Measurements from ENCODE around the gene DDI2.
"Not testable (repeated sequence)": the region's sequence is repeated elsewhere in the genome, so short reads cannot be mapped to it uniquely, and the experiment has no call there.

DDI2 gene

DNA sequence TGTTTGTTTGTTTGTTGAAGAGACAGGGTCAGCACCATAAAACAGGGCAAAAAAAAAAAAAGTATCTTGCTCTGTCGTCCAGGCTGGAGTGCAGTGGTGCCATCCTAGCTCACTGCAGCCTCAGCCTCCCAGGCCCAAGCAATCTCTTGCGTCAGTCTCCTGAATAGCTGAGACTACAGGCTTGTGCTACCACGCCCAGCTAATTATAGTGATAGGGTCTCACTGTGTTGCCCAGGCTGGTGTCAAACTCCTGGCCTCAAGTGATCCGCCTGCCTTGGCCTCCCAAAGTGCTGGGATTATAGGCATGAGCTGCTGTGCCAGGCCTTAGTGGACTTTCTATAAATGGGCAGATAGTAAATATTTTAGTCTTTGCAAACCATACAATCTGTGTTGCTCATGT lies 19.2 kb downstream of the DDI2 start:
- Histone ChIP-seq H3K9ac (ENCODE audit: low read length in 5 of 5) (no peak overlapping the region), H3K36me3 (ENCODE audit: control insufficient read depth in 5 of 5, insufficient read depth in 5 of 5, low read length in 5 of 5) (peaks cover 32 to 88% (median 71%) of the 10 kb centered on the region in 5 donors), H3K4me1 (ENCODE audit: control insufficient read depth in 5 of 5, insufficient read depth in 5 of 5, low read length in 5 of 5) (peaks cover 0 to 26% (median 14%) of the 10 kb centered on the region in 5 donors), H3K9me3 (ENCODE audit: control insufficient read depth in 5 of 5, low read length in 5 of 5) (no peaks in the 10 kb centered on the region), H3K4me3 (ENCODE audit: low read depth in 1 of 5, low read length in 5 of 5) (no peak overlapping the region), H3K27me3 (ENCODE audit: control insufficient read depth in 5 of 5, insufficient read depth in 4 of 5, low read length in 5 of 5) (no peaks in the 10 kb centered on the region), H3K27ac (ENCODE audit: low read depth, low read length) (peak overlapping the region; percentile 0)

DNA sequence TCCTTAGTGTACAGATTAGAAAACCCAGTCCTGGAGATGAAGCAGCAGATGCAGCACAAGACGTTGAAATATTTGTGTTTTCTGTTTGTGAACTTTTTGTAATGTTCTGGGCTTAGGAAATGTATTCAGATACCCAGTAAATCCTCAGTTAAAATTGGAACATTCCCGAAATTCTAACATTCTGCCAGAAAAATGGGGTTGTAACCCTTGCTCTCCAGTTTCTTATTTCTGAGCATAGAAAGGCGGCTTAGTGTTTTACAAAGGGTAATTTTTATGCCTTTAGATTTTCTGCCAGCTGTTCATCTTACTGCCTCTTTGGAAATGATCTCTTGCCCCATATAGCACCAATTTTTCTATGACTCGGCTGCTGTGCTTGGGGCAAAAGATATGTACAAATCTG lies 20.6 kb downstream of the DDI2 start:
- Histone ChIP-seq H3K9me3 (ENCODE audit: control insufficient read depth in 5 of 5, low read length in 5 of 5) (no peaks in the 10 kb centered on the region), H3K4me1 (ENCODE audit: control insufficient read depth in 5 of 5, insufficient read depth in 5 of 5, low read length in 5 of 5) (peaks cover 0 to 35% (median 22%) of the 10 kb centered on the region in 5 donors), H3K27ac (ENCODE audit: low read depth, low read length) (peak overlapping the region; percentile 44), H3K4me3 (ENCODE audit: low read depth in 1 of 5, low read length in 5 of 5) (no peak overlapping the region), H3K9ac (ENCODE audit: low read length in 5 of 5) (no peak overlapping the region), H3K36me3 (ENCODE audit: control insufficient read depth in 5 of 5, insufficient read depth in 5 of 5, low read length in 5 of 5) (peaks cover 30 to 85% (median 67%) of the 10 kb centered on the region in 5 donors), H3K27me3 (ENCODE audit: control insufficient read depth in 5 of 5, insufficient read depth in 4 of 5, low read length in 5 of 5) (no peaks in the 10 kb centered on the region)

DNA sequence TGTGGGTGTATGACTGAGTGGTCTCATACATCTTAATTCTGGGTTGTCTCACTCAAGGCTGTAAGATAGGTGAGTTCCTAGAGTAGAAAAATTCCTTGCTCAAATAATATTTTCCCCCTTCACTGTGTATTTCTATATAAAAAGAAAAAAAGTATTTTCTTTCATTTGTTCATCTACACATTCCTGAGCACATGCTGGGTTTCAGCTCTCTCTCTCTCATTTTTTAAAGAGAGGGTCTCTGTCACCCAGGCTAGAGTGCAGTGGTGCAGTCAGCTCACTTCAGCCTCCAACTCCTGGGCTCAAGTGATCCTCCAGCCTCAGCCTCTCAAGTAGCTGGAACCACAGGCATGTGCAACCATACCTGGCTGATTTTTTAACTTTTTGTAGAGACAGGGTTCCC lies 22.0 kb downstream of the DDI2 start:
- Histone ChIP-seq H3K9ac (ENCODE audit: low read length in 5 of 5) (no peak overlapping the region), H3K27me3 (ENCODE audit: control insufficient read depth in 5 of 5, insufficient read depth in 4 of 5, low read length in 5 of 5) (no peaks in the 10 kb centered on the region), H3K36me3 (ENCODE audit: control insufficient read depth in 5 of 5, insufficient read depth in 5 of 5, low read length in 5 of 5) (peaks cover 32 to 85% (median 64%) of the 10 kb centered on the region in 5 donors), H3K4me3 (ENCODE audit: low read depth in 1 of 5, low read length in 5 of 5) (no peak overlapping the region), H3K27ac (ENCODE audit: low read depth, low read length) (no peak overlapping the region), H3K9me3 (ENCODE audit: control insufficient read depth in 5 of 5, low read length in 5 of 5) (no peaks in the 10 kb centered on the region), H3K4me1 (ENCODE audit: control insufficient read depth in 5 of 5, insufficient read depth in 5 of 5, low read length in 5 of 5) (peaks cover 0 to 35% (median 22%) of the 10 kb centered on the region in 5 donors)

DNA sequence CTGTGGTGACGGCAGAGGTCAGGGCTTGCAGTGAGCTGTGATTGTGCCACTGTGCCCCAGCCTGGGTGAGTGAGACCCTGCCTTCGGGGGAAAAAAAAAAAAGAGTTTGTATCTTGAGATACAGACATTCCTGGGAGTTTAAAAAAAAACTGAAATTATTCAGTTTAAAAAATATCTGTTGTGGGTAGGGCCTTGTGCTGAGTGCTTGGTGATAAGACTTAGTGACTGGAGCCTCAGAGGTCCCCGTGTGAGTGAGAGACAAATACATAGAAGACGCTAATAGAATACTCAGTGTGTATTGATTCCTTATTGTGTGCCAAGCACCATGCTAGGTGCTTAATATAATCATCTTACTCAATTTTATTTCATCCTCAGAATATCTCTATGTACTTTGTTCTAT lies 22.7 kb downstream of the DDI2 start:
- Histone ChIP-seq H3K36me3 (ENCODE audit: control insufficient read depth in 5 of 5, insufficient read depth in 5 of 5, low read length in 5 of 5) (peaks cover 32 to 81% (median 58%) of the 10 kb centered on the region in 5 donors), H3K9me3 (ENCODE audit: control insufficient read depth in 5 of 5, low read length in 5 of 5) (no peaks in the 10 kb centered on the region), H3K4me3 (ENCODE audit: low read depth in 1 of 5, low read length in 5 of 5) (no peak overlapping the region), H3K9ac (ENCODE audit: low read length in 5 of 5) (no peak overlapping the region), H3K27ac (ENCODE audit: low read depth, low read length) (peak overlapping the region; percentile 5), H3K27me3 (ENCODE audit: control insufficient read depth in 5 of 5, insufficient read depth in 4 of 5, low read length in 5 of 5) (no peaks in the 10 kb centered on the region), H3K4me1 (ENCODE audit: control insufficient read depth in 5 of 5, insufficient read depth in 5 of 5, low read length in 5 of 5) (peaks cover 0 to 35% (median 22%) of the 10 kb centered on the region in 5 donors)

GRCh38 chr1:15640667-15641066 lies 23.4 kb downstream of the DDI2 start:
- H3K36me3 ChIP-seq (ENCODE audit: control insufficient read depth in 5 of 5, insufficient read depth in 5 of 5, low read length in 5 of 5), result peaks cover 31 to 79% (median 55%) of the 10 kb centered on the region in 5 donors
- H3K4me3 ChIP-seq (ENCODE audit: low read depth in 1 of 5, low read length in 5 of 5), result no peak overlapping the region
- H3K4me1 ChIP-seq (ENCODE audit: control insufficient read depth in 5 of 5, insufficient read depth in 5 of 5, low read length in 5 of 5), result peaks cover 0 to 35% (median 22%) of the 10 kb centered on the region in 5 donors
- no peak overlapping the region for H3K27ac ChIP-seq (ENCODE audit: low read depth, low read length)
- H3K9me3 ChIP-seq (ENCODE audit: control insufficient read depth in 5 of 5, low read length in 5 of 5), result no peaks in the 10 kb centered on the region
- H3K27me3 ChIP-seq (ENCODE audit: control insufficient read depth in 5 of 5, insufficient read depth in 4 of 5, low read length in 5 of 5), result no peaks in the 10 kb centered on the region
- no peak overlapping the region for H3K9ac ChIP-seq (ENCODE audit: low read length in 5 of 5)

DNA sequence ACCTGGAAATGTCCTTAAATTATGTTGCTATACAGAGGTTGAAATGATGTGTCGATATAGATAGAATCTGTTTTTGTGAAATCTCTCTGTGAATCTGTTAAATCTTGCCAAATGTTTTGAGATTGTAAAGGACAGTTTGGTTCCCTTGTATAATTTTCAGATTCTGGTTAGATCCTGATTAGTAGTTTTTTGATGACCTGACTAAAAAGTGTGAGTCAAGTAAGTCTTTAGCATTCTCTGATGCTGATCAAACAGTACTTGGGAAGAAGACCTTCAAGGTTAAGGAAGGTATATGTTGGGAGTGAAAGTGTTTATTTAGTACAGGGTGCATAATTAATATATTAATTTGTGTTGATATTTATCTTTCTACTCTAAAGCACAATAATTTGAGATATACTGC lies 32.7 kb downstream of the DDI2 start:
- Histone ChIP-seq H3K36me3 (ENCODE audit: control insufficient read depth in 5 of 5, insufficient read depth in 5 of 5, low read length in 5 of 5) (peaks cover 24 to 63% (median 39%) of the 10 kb centered on the region in 5 donors), H3K27me3 (ENCODE audit: control insufficient read depth in 5 of 5, insufficient read depth in 4 of 5, low read length in 5 of 5) (no peaks in the 10 kb centered on the region), H3K4me3 (ENCODE audit: low read depth in 1 of 5, low read length in 5 of 5) (no peak overlapping the region), H3K9me3 (ENCODE audit: control insufficient read depth in 5 of 5, low read length in 5 of 5) (no peaks in the 10 kb centered on the region), H3K27ac (ENCODE audit: low read depth, low read length) (peak overlapping the region; percentile 82), H3K9ac (ENCODE audit: low read length in 5 of 5) (no peak overlapping the region), H3K4me1 (ENCODE audit: control insufficient read depth in 5 of 5, insufficient read depth in 5 of 5, low read length in 5 of 5) (peaks cover 0 to 7% (median 0%) of the 10 kb centered on the region in 5 donors)

GRCh38 chr1:15650433-15650832 lies 33.2 kb downstream of the DDI2 start:
- peaks cover 24 to 64% (median 39%) of the 10 kb centered on the region in 5 donors for H3K36me3 ChIP-seq (ENCODE audit: control insufficient read depth in 5 of 5, insufficient read depth in 5 of 5, low read length in 5 of 5)
- peak overlapping the region; percentile 82 for H3K27ac ChIP-seq (ENCODE audit: low read depth, low read length)
- no peak overlapping the region for H3K9ac ChIP-seq (ENCODE audit: low read length in 5 of 5)
- peaks cover 0 to 7% (median 0%) of the 10 kb centered on the region in 5 donors for H3K4me1 ChIP-seq (ENCODE audit: control insufficient read depth in 5 of 5, insufficient read depth in 5 of 5, low read length in 5 of 5)
- no peak overlapping the region for H3K4me3 ChIP-seq (ENCODE audit: low read depth in 1 of 5, low read length in 5 of 5)
- H3K27me3 ChIP-seq (ENCODE audit: control insufficient read depth in 5 of 5, insufficient read depth in 4 of 5, low read length in 5 of 5), result no peaks in the 10 kb centered on the region
- H3K9me3 ChIP-seq (ENCODE audit: control insufficient read depth in 5 of 5, low read length in 5 of 5), result no peaks in the 10 kb centered on the region

- H3K27ac ChIP-seq (ENCODE audit: low read depth, low read length); H3K4me3 ChIP-seq (ENCODE audit: low read depth in 1 of 5, low read length in 5 of 5); H3K9ac ChIP-seq (ENCODE audit: low read length in 5 of 5); H3K9me3 ChIP-seq (ENCODE audit: control insufficient read depth in 5 of 5, low read length in 5 of 5); H3K27me3 ChIP-seq (ENCODE audit: control insufficient read depth in 5 of 5, insufficient read depth in 4 of 5, low read length in 5 of 5); H3K4me1 ChIP-seq (ENCODE audit: control insufficient read depth in 5 of 5, insufficient read depth in 5 of 5, low read length in 5 of 5): not testable (repeated sequence)
- H3K36me3 ChIP-seq (ENCODE audit: control insufficient read depth in 5 of 5, insufficient read depth in 5 of 5, low read length in 5 of 5), result peaks cover 35 to 66% (median 45%) of the 10 kb centered on the region in 5 donors
These were observed 34.9 kb downstream of the DDI2 start for GRCh38 chr1:15652130-15652529.

DNA sequence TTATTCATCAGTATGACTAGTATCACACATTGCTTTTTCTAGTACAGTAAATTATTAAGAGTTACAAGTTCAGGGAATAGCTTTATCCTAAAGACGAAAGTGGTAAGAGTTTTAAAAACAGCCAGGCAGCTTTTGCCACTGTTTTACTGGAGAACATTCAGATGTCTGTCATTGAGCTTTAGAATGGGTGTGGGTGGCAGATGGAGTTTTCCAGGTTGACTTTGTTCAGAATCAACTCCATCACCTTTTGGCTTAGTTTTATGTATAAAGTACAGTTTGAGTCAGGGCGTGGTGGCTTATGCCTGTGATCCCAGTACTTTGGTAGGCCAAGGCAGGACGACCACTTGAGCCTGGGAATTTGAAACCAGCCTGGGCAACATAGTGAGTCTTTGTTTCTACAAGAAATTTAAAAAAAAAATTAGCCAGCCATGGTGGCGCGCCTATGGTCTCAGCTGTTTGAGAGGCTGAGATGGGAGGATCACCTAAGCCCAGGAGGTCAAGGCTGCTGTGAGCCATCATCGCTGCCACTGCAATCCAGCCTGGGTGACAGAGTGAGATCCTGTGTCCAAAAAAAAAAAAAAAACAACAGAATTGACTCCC lies 36.9 kb downstream of the DDI2 start:
- Histone ChIP-seq H3K9ac (ENCODE audit: low read length in 5 of 5) (no peak overlapping the region), H3K36me3 (ENCODE audit: control insufficient read depth in 5 of 5, insufficient read depth in 5 of 5, low read length in 5 of 5) (peaks cover 42 to 68% (median 52%) of the 10 kb centered on the region in 5 donors), H3K27ac (ENCODE audit: low read depth, low read length) (no peak overlapping the region), H3K9me3 (ENCODE audit: control insufficient read depth in 5 of 5, low read length in 5 of 5) (no peaks in the 10 kb centered on the region), H3K27me3 (ENCODE audit: control insufficient read depth in 5 of 5, insufficient read depth in 4 of 5, low read length in 5 of 5) (no peaks in the 10 kb centered on the region), H3K4me1 (ENCODE audit: control insufficient read depth in 5 of 5, insufficient read depth in 5 of 5, low read length in 5 of 5) (peaks cover 0 to 7% (median 0%) of the 10 kb centered on the region in 5 donors), H3K4me3 (ENCODE audit: low read depth in 1 of 5, low read length in 5 of 5) (no peak overlapping the region)

DNA sequence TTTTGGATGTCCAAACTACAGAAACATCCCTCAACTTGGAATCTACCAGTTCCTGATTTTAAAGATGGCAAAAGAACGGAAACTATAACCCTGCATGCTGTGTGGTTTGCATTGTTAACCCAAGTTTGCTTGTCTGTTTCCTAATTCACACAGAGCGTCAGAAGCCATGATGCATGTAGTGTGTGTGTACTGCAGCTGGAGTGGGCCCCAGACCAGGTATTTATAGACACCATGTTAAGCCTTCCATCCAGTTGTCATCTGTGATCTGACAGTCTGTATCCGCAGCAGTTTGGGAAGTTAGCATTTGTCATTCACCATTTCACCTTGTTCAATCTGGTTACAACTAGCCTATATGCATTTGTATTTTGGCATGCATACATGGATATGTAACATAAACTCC lies 39.2 kb downstream of the DDI2 start:
- Histone ChIP-seq H3K36me3 (ENCODE audit: control insufficient read depth in 5 of 5, insufficient read depth in 5 of 5, low read length in 5 of 5) (peaks cover 55 to 74% (median 70%) of the 10 kb centered on the region in 5 donors), H3K4me1 (ENCODE audit: control insufficient read depth in 5 of 5, insufficient read depth in 5 of 5, low read length in 5 of 5) (no peaks in the 10 kb centered on the region), H3K4me3 (ENCODE audit: low read depth in 1 of 5, low read length in 5 of 5) (no peak overlapping the region), H3K27ac (ENCODE audit: low read depth, low read length) (no peak overlapping the region), H3K27me3 (ENCODE audit: control insufficient read depth in 5 of 5, insufficient read depth in 4 of 5, low read length in 5 of 5) (no peaks in the 10 kb centered on the region), H3K9ac (ENCODE audit: low read length in 5 of 5) (no peak overlapping the region), H3K9me3 (ENCODE audit: control insufficient read depth in 5 of 5, low read length in 5 of 5) (no peaks in the 10 kb centered on the region)

All from subcutaneous abdominal adipose tissue (tissue), 5 donors.